HEK293 (cell line): ENCODE data around the gene IL5.
"Not testable (repeated sequence)": the region's sequence is repeated elsewhere in the genome, so short reads cannot be mapped to it uniquely, and the experiment has no call there.

Experiments
- CTCF ChIP-seq: fragments of 450-650 bp; formaldehyde crosslinking; IDR thresholded peaks from 2 replicates; pipeline ENCODE4 v1.5.1; 2016; ENCODE audit warnings: missing biosample characterization, missing genetic modification characterization
- KLF7 ChIP-seq: fragments of 450-650 bp; formaldehyde crosslinking; IDR thresholded peaks from 2 replicates; pipeline ENCODE4 v1.5.1; 2016; ENCODE audit warnings: missing biosample characterization, missing genetic modification characterization, borderline replicate concordance
- PRDM1 ChIP-seq: fragments of 450-650 bp; formaldehyde crosslinking; IDR thresholded peaks from 2 replicates; pipeline ENCODE4; 2016; ENCODE audit warnings: missing biosample characterization, missing genetic modification characterization
- REST ChIP-seq: fragments of 450-650 bp; formaldehyde crosslinking; IDR thresholded peaks from 2 replicates; pipeline ENCODE4 v1.5.1; 2016; ENCODE audit warnings: missing biosample characterization, missing genetic modification characterization
- TCF7L2 ChIP-seq: IDR thresholded peaks from 2 replicates; pipeline ENCODE4 v1.6.1; 2011; ENCODE audit warnings: low read depth, mild to moderate bottlenecking, inconsistent platforms, low read length, moderate library complexity, borderline replicate concordance
- YY1 ChIP-seq: fragments of 450-650 bp; formaldehyde crosslinking; IDR thresholded peaks from 2 replicates; pipeline ENCODE4 v1.5.1; 2018; ENCODE audit warnings: missing biosample characterization, missing genetic modification characterization
- ZBTB1 ChIP-seq: fragments of 450-650 bp; formaldehyde crosslinking; IDR thresholded peaks from 2 replicates; pipeline ENCODE4 v1.5.1; 2016; ENCODE audit warnings: missing biosample characterization, missing genetic modification characterization
- ZNF114 ChIP-seq: fragments of 450-650 bp; formaldehyde crosslinking; IDR thresholded peaks from 2 replicates; pipeline ENCODE4 v1.5.0; 2017; ENCODE audit warnings: missing biosample characterization, missing genetic modification characterization
- ZNF555 ChIP-seq: fragments of 450-650 bp; formaldehyde crosslinking; conservative IDR thresholded peaks from 2 replicates; pipeline ENCODE4 v1.5.1; 2017; ENCODE audit warnings: missing biosample characterization, mild to moderate bottlenecking, missing genetic modification characterization, inconsistent platforms
- ZNF692 ChIP-seq: fragments of 450-650 bp; formaldehyde crosslinking; IDR thresholded peaks from 2 replicates; pipeline ENCODE4 v1.5.1; 2016; ENCODE audit warnings: missing biosample characterization, missing genetic modification characterization
- TF ChIP-seq, protein P1 (sequence below): fragments of 450-650 bp; formaldehyde crosslinking; IDR thresholded peaks from 2 replicates; pipeline ENCODE4 v1.5.1; 2016; ENCODE audit warnings: missing biosample characterization, missing genetic modification characterization

GRCh38 chr5:132564555-132564954 lies 21.2 kb upstream of the IL5 start:
- TF ChIP-seq ZNF692 (tag by site-specific recombination); CTCF (tag by site-specific recombination); PRDM1 (tag by site-specific recombination); KLF7 (tag by site-specific recombination); YY1 (tag by site-specific recombination); REST (tag by site-specific recombination); ZNF114 (tag by site-specific recombination); ZNF555 (tag by site-specific recombination); TCF7L2; ZBTB1: not testable (repeated sequence)
- TF ChIP-seq, protein P1, sequence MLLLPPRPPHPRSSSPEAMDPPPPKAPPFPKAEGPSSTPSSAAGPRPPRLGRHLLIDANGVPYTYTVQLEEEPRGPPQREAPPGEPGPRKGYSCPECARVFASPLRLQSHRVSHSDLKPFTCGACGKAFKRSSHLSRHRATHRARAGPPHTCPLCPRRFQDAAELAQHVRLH (tag by site-specific recombination): not testable (repeated sequence)
